K562 (cell line): ENCODE measurements around the gene JSRP1. TPM values are rescaled to one million over a fixed set of nuclear protein-coding genes. Genes with fewer than 3 reads are reported as not detected.

Source experiments
- ARHGAP35 ChIP-seq: fragments of 450-650 bp; IDR thresholded peaks from 2 replicates; pipeline ENCODE4 v1.6.1; 2018; ENCODE audit not compliant: partially characterized antibody
- BCL6 ChIP-seq: fragments of 250-450 bp; sonication (Bioruptor Pico); IDR thresholded peaks from 2 replicates; pipeline ENCODE4 v1.4.0; 2020
- BRCA1 ChIP-seq, 2 experiments: fragments of 450-650 bp in 1 of 2; sonication (generic) in 1 of 2; formaldehyde crosslinking in 1 of 2; IDR thresholded peaks; 2 replicates each; pipeline versions ENCODE4 v1.5.0 to v1.6.1; 2017 to 2020; ENCODE audit warnings: mild to moderate bottlenecking in 1 of 2, missing genetic modification reagents in 1 of 2
- CHD1 ChIP-seq: fragments of 200-600 bp; sonication (generic); IDR thresholded peaks from one replicate; pipeline ENCODE4 v1.6.1; 2012; ENCODE audit warnings: mild to moderate bottlenecking, moderate library complexity, low read length, inconsistent platforms
- CHD4 ChIP-seq: fragments of 200-600 bp; sonication (generic); IDR thresholded peaks from 3 replicates; pipeline ENCODE4 v1.6.1; 2012; ENCODE audit warnings: low read depth, mild to moderate bottlenecking, mixed read lengths, low read length, inconsistent platforms; ENCODE audit not compliant: insufficient read depth, insufficient replicate concordance, poor library complexity, severe bottlenecking
- COPS2 ChIP-seq: fragments of 450-650 bp; conservative IDR thresholded peaks from 2 replicates; pipeline ENCODE4 v1.6.1; 2016; ENCODE audit warnings: mild to moderate bottlenecking, moderate library complexity
- ESRRA ChIP-seq: fragments of 450-650 bp; IDR thresholded peaks from 2 replicates; pipeline ENCODE4 v1.6.1; 2014; ENCODE audit warnings: low read depth, mild to moderate bottlenecking, moderate library complexity, borderline replicate concordance
- ETV1 ChIP-seq: fragments of 450-650 bp; conservative IDR thresholded peaks from 2 replicates; pipeline ENCODE4 v1.6.1; 2016; ENCODE audit warnings: missing genetic modification characterization, control low read depth, low read depth, missing compliant biosample characterization
- EWSR1 ChIP-seq: fragments of 450-650 bp; IDR thresholded peaks from 2 replicates; pipeline ENCODE4 v1.6.1; 2018; ENCODE audit warnings: borderline replicate concordance, mild to moderate bottlenecking, low read depth, moderate library complexity; ENCODE audit not compliant: partially characterized antibody
- FIP1L1 ChIP-seq: fragments of 200-400 bp; formaldehyde crosslinking; IDR thresholded peaks from 2 replicates; pipeline ENCODE4 v1.6.1; 2018; ENCODE audit warnings: mild to moderate bottlenecking, low read depth, low read length; ENCODE audit not compliant: poor library complexity, severe bottlenecking
- L3MBTL2 ChIP-seq: fragments of 450-650 bp; IDR thresholded peaks from 2 replicates; pipeline ENCODE4 v1.6.1; 2016; ENCODE audit warnings: mild to moderate bottlenecking, moderate library complexity
- POLR2G ChIP-seq: fragments of 200-400 bp; formaldehyde crosslinking; IDR thresholded peaks from 2 replicates; pipeline ENCODE4 v1.6.1; 2017; ENCODE audit warnings: low read depth, mild to moderate bottlenecking, antibody characterized with exemption, low read length, moderate library complexity
- RAD21 ChIP-seq, 2 experiments: fragments of 250-450 bp in 1 of 2; fragments of 450-650 bp in 1 of 2; sonication (Bioruptor Pico) in 1 of 2; formaldehyde crosslinking in 1 of 2; IDR thresholded peaks in 1 of 2; conservative IDR thresholded peaks in 1 of 2; 2 replicates each; pipeline versions ENCODE4 v1.4.0 to v1.8.0; 2020 to 2022; ENCODE audit warnings: mild to moderate bottlenecking in 2 of 2, moderate library complexity in 1 of 2
- RBFOX2 ChIP-seq: fragments of 200-400 bp; formaldehyde crosslinking; IDR thresholded peaks from 2 replicates; pipeline ENCODE4 v1.6.1; 2017; ENCODE audit warnings: low read depth, mild to moderate bottlenecking, low read length, moderate library complexity
- RNF2 ChIP-seq: sonication (generic); IDR thresholded peaks from 2 replicates; pipeline ENCODE4 v1.6.1; 2016
- SLC30A9 ChIP-seq: fragments of 250-450 bp; sonication (Bioruptor Pico); IDR thresholded peaks from 2 replicates; pipeline ENCODE4 v1.8.0; 2022; ENCODE audit warnings: mild to moderate bottlenecking, moderate library complexity
- TAL1 ChIP-seq: fragments of 450-650 bp; IDR thresholded peaks from 2 replicates; pipeline ENCODE4 v1.6.1; 2016; ENCODE audit warnings: mild to moderate bottlenecking
- TARDBP ChIP-seq: fragments of 450-650 bp; IDR thresholded peaks from 2 replicates; pipeline ENCODE4 v1.6.1; 2016
- TCF7 ChIP-seq: sonication (generic); IDR thresholded peaks from 2 replicates; pipeline ENCODE4 v1.6.1; 2016; ENCODE audit warnings: antibody characterized with exemption, borderline replicate concordance
- TCF7L2 ChIP-seq: fragments of 150-350 bp; IDR thresholded peaks from 2 replicates; pipeline ENCODE4 v1.6.1; 2016; ENCODE audit warnings: low read depth, mild to moderate bottlenecking, low read length, moderate library complexity
- ZBTB7A ChIP-seq: IDR thresholded peaks from 2 replicates; pipeline ENCODE4 v1.6.1; 2011; ENCODE audit warnings: low read depth, mild to moderate bottlenecking, low read length, moderate library complexity, borderline replicate concordance; ENCODE audit not compliant: control insufficient read depth
- ZNF57 ChIP-seq: fragments of 450-650 bp; formaldehyde crosslinking; IDR thresholded peaks from 2 replicates; pipeline ENCODE4 v1.4.0; 2020; ENCODE audit warnings: mild to moderate bottlenecking, moderate library complexity
- ZNF76 ChIP-seq: fragments of 250-450 bp; sonication (Bioruptor Pico); IDR thresholded peaks from 2 replicates; pipeline ENCODE4 v1.4.0; 2020; ENCODE audit warnings: mild to moderate bottlenecking, moderate library complexity, borderline replicate concordance
- polyA plus RNA-seq, 8 experiments: library from polyadenylated mRNA; depleted of rRNA in 4 of 8; stranded (reverse) in 5 of 8; unstranded in 3 of 8; fragments of >200 nt; fragmentation: Nextera tagmentation in 2 of 8; fragmentation: Illumina TruSeq in 1 of 8; extraction: Ambion mirVana in 2 of 8; extraction: Trizol in 1 of 8; gene quantifications; 2 replicates each; pipeline versions ENCODE4 v1.2.1 to v1.2.3, GENCODE V29; 2011 to 2014; ENCODE audit warnings: inconsistent platforms in 1 of 8, missing spikeins in 1 of 8
- total RNA-seq, 7 experiments: library from RNA; depleted of rRNA in 6 of 7; stranded (reverse); fragments of >200 nt in 6 of 7; fragmentation: Illumina TruSeq in 2 of 7; extraction: Trizol in 2 of 7; gene quantifications; 2 replicates each; pipeline versions ENCODE4 v1.2.1 to v1.2.3, GENCODE V29; 2011 to 2021; ENCODE audit warnings: low replicate concordance in 1 of 7
- TF ChIP-seq, protein P1 (sequence below): sonication (generic); formaldehyde crosslinking; IDR thresholded peaks from 2 replicates; pipeline ENCODE4 v1.8.1; 2023; ENCODE audit warnings: mild to moderate bottlenecking, missing genetic modification reagents
- TF ChIP-seq, protein P2 (sequence below): sonication (generic); formaldehyde crosslinking; IDR thresholded peaks from 2 replicates; pipeline ENCODE4 v1.8.0; 2022; ENCODE audit warnings: missing genetic modification reagents, mild to moderate bottlenecking, moderate library complexity, borderline replicate concordance

Gene JSRP1
- total and polyA plus RNA-seq, 9 of the 15 experiments (the other 6 are each of a cell fraction or from before 2014, with no cell fraction given), result 0.08 to 1.2 (median 0.51) TPM; not detected in 4

DNA sequence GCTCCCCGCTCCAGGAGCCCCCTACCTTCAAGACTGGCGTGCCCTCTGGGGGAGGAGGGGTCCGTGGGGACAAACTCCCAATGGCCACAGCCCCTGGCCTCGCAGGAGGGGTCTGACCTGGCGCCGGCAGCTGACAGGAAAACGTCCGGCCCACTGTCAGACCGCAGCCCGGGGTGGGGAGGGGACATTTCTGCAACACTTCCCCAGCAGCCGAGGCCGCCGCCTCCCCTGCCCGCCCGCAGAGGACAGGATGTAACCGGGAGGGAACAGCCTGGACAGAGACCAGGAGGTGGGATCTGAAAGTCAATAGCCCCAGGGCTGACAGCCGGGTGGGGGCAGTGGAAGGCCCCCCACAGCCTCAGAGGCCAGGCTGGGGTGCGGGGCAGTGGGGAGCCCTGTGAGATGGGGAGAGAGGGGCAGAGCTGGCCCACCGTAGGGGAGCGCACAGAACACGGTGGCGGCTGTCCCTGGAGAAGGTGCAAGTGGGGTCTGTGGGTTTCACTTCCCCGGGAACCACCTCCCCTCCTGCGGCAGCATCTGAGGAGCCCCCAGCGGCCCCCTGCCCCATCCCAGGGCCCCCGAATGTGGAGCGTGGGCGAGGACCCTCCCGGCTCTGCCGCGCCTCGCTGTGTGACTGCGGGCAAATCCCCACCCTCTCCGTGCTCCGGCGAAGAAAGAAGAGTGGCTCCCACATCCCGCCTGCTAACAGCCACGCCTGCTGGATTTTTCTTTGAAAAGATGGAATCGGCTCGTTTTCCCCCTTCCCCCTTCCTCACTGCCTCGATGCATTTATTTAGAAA is 26.0 kb upstream of the JSRP1 start, which contains the start of gene PEAK3 (continued):
- peak; percentile 63; the same call in 1 of the 2 replicates for TF ChIP-seq L3MBTL2
- no peak for TF ChIP-seq BCL6 (CRISPR knock-in tag)
- TF ChIP-seq FIP1L1, result peak; percentile 40
- peak; percentile 63; the same call in 1 of the 2 replicates for TF ChIP-seq ESRRA
- TF ChIP-seq POLR2G, result peak; percentile 69
- no peak for TF ChIP-seq SLC30A9 (CRISPR knock-in tag)
- TF ChIP-seq, protein P1, sequence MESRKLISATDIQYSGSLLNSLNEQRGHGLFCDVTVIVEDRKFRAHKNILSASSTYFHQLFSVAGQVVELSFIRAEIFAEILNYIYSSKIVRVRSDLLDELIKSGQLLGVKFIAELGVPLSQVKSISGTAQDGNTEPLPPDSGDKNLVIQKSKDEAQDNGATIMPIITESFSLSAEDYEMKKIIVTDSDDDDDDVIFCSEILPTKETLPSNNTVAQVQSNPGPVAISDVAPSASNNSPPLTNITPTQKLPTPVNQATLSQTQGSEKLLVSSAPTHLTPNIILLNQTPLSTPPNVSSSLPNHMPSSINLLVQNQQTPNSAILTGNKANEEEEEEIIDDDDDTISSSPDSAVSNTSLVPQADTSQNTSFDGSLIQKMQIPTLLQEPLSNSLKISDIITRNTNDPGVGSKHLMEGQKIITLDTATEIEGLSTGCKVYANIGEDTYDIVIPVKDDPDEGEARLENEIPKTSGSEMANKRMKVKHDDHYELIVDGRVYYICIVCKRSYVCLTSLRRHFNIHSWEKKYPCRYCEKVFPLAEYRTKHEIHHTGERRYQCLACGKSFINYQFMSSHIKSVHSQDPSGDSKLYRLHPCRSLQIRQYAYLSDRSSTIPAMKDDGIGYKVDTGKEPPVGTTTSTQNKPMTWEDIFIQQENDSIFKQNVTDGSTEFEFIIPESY (CRISPR knock-in tag), result peak; percentile 46; the same call in 1 of the 2 replicates
- peak; percentile 44; the same call in 1 of the 2 replicates for TF ChIP-seq ETV1 (tag)
- TF ChIP-seq COPS2, result no peak
- no peak for TF ChIP-seq CHD1
- TF ChIP-seq, protein P2, sequence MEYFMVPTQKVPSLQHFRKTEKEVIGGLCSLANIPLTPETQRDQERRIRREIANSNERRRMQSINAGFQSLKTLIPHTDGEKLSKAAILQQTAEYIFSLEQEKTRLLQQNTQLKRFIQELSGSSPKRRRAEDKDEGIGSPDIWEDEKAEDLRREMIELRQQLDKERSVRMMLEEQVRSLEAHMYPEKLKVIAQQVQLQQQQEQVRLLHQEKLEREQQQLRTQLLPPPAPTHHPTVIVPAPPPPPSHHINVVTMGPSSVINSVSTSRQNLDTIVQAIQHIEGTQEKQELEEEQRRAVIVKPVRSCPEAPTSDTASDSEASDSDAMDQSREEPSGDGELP (CRISPR knock-in tag), result peak; percentile 87
- no peak for TF ChIP-seq ARHGAP35
- no peak for TF ChIP-seq TCF7L2
- TF ChIP-seq ZNF57 (CRISPR knock-in tag), result no peak
- no peak for TF ChIP-seq ZNF76 (CRISPR knock-in tag)
- TF ChIP-seq RAD21 (CRISPR knock-in tag; conservative IDR thresholded peaks at IDR 0.05 in 1 of 2, IDR thresholded peaks at IDR 0.05 in 1 of 2), result 0 out of 4 replicates have a peak, but pooled peaks of 1 of the 2 experiments have one; percentile 15
- peak; percentile 26; the same call in 1 of the 2 replicates for TF ChIP-seq RNF2
- no peak for TF ChIP-seq BRCA1 (IDR thresholded peaks at IDR 0.05)
- TF ChIP-seq BRCA1 (CRISPR knock-in tag; IDR thresholded peaks at IDR 0.05), result no peak
- no peak for TF ChIP-seq CHD4
- TF ChIP-seq RBFOX2, result peak; percentile 61
- TF ChIP-seq TCF7, result no peak
- TF ChIP-seq EWSR1, result no peak
- TF ChIP-seq TAL1, result no peak
- TF ChIP-seq TARDBP, result no peak
- peak; percentile 90 for TF ChIP-seq ZBTB7A
